Type B pancreatic cell (in vitro differentiated cells): ENCODE measurements around the gene PLA2G2C. TPM values are rescaled to one million over a fixed set of nuclear protein-coding genes. Genes with fewer than 3 reads are reported as not detected.

Source experiments
- DNase-seq: peaks from one replicate; pipeline ENCODE4 v3.0.0; 2021; ENCODE audit warnings: mixed read lengths; ENCODE audit not compliant: unreplicated experiment; ENCODE audit errors: extremely low spot score
- H3K27ac Mint-ChIP-seq: 2 replicates; pipeline ENCODE4 v1.8.0; 2021; ENCODE audit warnings: mild to moderate bottlenecking, mixed read lengths
- H3K27me3 Mint-ChIP-seq: 2 replicates; pipeline ENCODE4 v1.8.0; 2021; ENCODE audit warnings: mixed read lengths
- H3K36me3 Mint-ChIP-seq: 2 replicates; pipeline ENCODE4 v1.8.0; 2021; ENCODE audit warnings: mixed read lengths
- H3K4me1 Mint-ChIP-seq: one replicate; pipeline ENCODE4 v1.8.0; 2021; ENCODE audit warnings: mixed read lengths; ENCODE audit not compliant: unreplicated experiment
- H3K4me3 Mint-ChIP-seq: 2 replicates; pipeline ENCODE4 v1.8.0; 2021; ENCODE audit warnings: mild to moderate bottlenecking, mixed read lengths
- H3K9me3 Mint-ChIP-seq: 2 replicates; pipeline ENCODE4 v1.8.0; 2021; ENCODE audit warnings: mixed read lengths
- total RNA-seq: library from RNA; stranded (reverse); gene quantifications from 2 replicates; pipeline ENCODE4 v1.2.1, GENCODE V29; 2021; ENCODE audit warnings: low replicate concordance
- TF ChIP-seq, protein P1 (sequence below): fragments of 200-600 bp; sonication (generic); conservative IDR thresholded peaks from 2 replicates; pipeline ENCODE4 v1.5.0; 2021; ENCODE audit warnings: antibody characterized with exemption, mild to moderate bottlenecking

Gene PLA2G2C
- total RNA-seq, 1 donor from 2014 or later, result not detected

DNA sequence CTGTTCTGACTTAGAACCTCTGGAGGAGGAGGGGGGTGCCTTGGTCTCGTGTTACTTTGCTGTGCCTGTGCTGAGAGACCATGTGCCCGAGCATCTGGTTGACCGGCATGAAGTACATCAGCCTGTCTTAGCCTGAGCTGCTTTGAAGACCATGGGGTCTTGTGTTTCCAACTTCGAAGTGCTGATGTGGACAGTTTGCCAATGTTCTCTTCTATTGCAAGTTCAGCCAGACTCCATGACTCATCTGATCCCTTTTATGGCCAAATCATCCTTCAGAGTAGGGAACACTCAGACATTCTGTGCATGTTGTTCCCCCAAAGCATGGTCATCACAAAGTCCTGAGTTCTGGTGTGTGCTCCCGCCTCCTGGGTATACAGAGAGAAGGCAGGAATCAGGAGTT, 6.0 kb upstream of the PLA2G2C start:
- H3K9me3 Mint-ChIP-seq, result no peaks in the 10 kb centered on the region
- no peak overlapping the region for H3K27ac Mint-ChIP-seq
- H3K4me1 Mint-ChIP-seq, result peaks cover 11% of the 10 kb centered on the region
- TF ChIP-seq, protein P1, sequence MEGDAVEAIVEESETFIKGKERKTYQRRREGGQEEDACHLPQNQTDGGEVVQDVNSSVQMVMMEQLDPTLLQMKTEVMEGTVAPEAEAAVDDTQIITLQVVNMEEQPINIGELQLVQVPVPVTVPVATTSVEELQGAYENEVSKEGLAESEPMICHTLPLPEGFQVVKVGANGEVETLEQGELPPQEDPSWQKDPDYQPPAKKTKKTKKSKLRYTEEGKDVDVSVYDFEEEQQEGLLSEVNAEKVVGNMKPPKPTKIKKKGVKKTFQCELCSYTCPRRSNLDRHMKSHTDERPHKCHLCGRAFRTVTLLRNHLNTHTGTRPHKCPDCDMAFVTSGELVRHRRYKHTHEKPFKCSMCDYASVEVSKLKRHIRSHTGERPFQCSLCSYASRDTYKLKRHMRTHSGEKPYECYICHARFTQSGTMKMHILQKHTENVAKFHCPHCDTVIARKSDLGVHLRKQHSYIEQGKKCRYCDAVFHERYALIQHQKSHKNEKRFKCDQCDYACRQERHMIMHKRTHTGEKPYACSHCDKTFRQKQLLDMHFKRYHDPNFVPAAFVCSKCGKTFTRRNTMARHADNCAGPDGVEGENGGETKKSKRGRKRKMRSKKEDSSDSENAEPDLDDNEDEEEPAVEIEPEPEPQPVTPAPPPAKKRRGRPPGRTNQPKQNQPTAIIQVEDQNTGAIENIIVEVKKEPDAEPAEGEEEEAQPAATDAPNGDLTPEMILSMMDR, result no peak
- H3K36me3 Mint-ChIP-seq, result no peaks in the 10 kb centered on the region
- H3K4me3 Mint-ChIP-seq, result no peak overlapping the region
- DNase-seq, result no peak
- peaks cover 10% of the 10 kb centered on the region for H3K27me3 Mint-ChIP-seq

GRCh38 chr1:20191266-20191825, 5.0 kb upstream of the PLA2G2C start:
- Mint-ChIP-seq H3K27me3 (peaks cover 14% of the 10 kb centered on the region), H3K4me3 (no peak overlapping the region)
- TF ChIP-seq, protein P1, result no peak

GRCh38 chr1:20190256-20191160, 4.2 kb upstream of the PLA2G2C start:
- TF ChIP-seq, protein P1, result no peak
- no peak overlapping the region for H3K27ac Mint-ChIP-seq
- DNase-seq, result no peak
- peaks cover 15% of the 10 kb centered on the region for H3K27me3 Mint-ChIP-seq
- H3K4me1 Mint-ChIP-seq, result peaks cover 22% of the 10 kb centered on the region
- no peaks in the 10 kb centered on the region for H3K9me3 Mint-ChIP-seq
- H3K36me3 Mint-ChIP-seq, result no peaks in the 10 kb centered on the region
- no peak overlapping the region for H3K4me3 Mint-ChIP-seq

More at GRCh38 chr1:20191266-20191825, 5.0 kb upstream of the PLA2G2C start:
- H3K4me1 Mint-ChIP-seq, result peaks cover 20% of the 10 kb centered on the region
- H3K9me3 Mint-ChIP-seq, result no peaks in the 10 kb centered on the region
- no peak for DNase-seq
- H3K27ac Mint-ChIP-seq, result no peak overlapping the region
- no peaks in the 10 kb centered on the region for H3K36me3 Mint-ChIP-seq

DNA sequence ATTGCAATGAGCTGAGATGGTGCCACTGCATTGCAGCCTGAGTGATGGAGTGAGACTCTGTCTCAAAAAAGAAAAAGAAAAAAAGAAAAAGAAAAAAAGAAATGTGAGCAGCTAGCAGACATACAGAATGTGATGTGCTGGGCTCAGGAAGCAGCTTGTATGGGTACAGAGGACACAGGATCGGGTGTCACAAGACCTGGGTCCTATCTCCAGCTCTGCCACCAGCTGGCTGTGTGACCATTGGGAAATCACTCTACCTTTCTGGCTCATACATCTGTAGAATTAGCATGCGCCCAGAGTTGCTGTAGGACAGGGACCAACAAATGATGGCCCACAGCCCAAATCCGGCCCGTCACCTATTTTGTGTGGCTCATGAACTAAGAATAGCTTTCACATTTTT, 3.3 kb upstream of the PLA2G2C start:
- TF ChIP-seq, protein P1, result no peak
- Mint-ChIP-seq H3K4me3 (no peak overlapping the region), H3K27me3 (peaks cover 14% of the 10 kb centered on the region), H3K36me3 (no peaks in the 10 kb centered on the region), H3K9me3 (no peaks in the 10 kb centered on the region), H3K4me1 (peaks cover 22% of the 10 kb centered on the region), H3K27ac (no peak overlapping the region)
- no peak for DNase-seq

- TF ChIP-seq, protein P1, result no peak
- Mint-ChIP-seq H3K4me1 (peaks cover 26% of the 10 kb centered on the region), H3K27me3 (peaks cover 18% of the 10 kb centered on the region), H3K9me3 (no peaks in the 10 kb centered on the region), H3K36me3 (no peaks in the 10 kb centered on the region), H3K4me3 (no peak overlapping the region), H3K27ac (no peak overlapping the region)
- DNase-seq, result no peak
These were observed 2.1 kb upstream of the PLA2G2C start for GRCh38 chr1:20188455-20188817.
